ENCODE measurements around the gene RAPGEF3.
A peak's percentile ranks its signal among the peaks of the same experiment; 100 is the strongest.

Gene RAPGEF3

DNA sequence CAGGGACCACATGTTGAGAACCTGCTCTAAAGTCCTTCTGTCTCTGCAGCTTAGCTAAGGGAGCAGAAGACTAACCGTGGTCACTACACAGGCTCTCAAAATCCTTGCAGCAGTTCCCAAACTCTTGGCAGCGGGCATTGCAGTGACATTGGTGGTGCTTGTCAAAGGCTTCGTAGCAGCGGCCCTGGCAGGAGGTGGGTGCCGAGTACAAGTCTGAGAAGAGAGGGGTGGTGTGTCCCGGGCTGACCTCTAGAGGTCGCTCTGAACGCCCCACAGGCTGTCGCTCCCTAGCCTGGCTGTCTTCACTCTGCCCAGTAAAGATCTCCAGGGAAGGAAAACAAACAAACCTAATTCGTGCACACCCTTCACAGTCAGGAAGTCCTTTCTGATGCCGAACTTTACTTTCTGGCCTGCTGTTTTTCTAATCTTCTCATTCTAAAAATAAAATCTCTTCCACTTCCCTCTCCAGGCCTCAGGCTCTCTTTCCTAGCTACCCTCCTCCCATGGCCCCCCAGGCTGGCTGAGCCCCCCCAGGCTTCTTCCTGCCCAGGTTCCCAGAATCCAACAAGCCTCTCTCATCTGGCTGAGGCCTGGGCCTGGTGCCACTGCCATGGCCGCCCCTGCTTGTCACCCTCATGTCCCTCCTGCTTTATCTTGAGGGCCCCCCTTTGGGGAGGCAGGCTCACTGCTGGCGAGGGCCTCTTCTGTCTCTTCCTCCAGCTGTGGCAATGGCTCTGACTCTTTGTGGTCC, 41.1 kb downstream of the RAPGEF3 start:
- peak; percentile 26 to 54 for DNase-seq

DNA sequence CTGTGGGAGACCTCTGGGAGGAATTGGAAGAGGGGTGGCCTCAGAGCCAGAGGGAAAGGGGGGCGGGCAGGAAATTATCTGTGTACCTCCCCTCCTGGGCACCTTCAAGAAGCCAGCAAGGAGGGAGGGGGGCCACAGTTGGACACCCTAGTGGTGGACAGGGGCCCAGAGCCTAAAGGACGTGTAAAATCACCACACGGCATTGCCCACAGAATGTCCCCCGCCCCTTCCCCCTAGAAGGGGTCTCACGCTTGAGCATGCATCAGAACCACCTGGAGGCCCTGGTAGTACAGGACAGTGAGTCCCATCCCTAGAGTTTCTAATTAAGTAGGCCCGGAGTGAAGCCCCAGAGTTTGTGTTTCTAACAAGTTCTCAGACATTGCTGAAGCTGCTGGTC, 41.6 kb downstream of the RAPGEF3 start:
- no peak for DNase-seq

DNA sequence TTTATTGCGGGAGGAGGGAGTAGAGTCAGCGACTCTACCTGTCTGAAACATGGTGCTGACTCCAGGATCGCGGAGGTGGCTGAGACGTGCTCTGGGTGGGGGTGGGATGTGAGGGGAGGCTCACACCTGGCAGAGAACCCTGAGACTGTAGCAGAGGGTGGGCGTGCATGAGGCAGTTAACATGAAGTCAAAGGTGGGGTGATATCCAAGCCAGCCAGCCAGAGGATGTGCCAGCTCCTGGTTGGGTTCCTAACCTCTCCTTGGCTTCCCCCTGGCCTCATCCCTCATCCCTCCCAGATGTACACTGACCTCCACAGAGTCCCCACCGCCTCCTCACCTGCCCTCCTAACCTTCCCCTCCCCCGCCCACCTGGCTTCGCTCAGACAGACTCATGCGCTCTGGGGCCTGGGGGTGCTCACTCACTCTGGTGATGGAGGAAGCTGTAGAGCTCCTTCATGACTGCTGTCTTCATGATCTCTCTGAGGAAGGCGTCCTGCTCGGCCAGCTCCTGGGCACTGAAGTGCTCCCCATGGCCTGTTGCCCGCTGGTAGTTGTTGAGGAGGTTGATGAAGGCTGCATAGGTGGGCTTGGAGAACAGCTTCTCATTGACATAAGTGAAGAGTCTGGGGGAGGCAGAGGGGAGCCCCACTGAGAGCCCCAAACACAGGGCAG, 42.7 kb downstream of the RAPGEF3 start:
- no peak for DNase-seq

DNA sequence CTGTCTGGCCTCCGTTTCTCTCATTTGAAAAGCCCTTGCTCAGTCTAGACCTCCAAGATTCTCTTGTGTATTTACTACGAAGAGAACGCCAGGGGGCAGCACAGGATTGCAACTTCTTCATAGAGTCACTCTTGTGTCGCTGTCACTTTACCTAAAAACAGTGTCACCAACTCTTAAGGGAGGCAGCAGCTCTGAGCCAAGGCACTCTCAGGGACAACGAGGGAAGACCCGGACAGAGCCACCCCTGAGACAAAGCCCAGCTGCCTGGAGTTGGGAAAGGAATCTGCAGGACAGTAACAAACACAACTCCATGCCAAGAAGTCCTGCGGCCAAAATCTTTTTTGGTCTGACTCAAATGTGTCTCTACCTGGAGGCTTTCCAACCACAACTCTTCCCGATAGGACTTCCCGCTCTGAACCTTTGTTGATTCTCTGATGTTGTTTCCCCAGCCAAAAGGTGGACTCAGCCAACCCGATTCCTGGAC, 43.2 kb downstream of the RAPGEF3 start:
- DNase-seq = peak; percentile 73 to 74

DNA sequence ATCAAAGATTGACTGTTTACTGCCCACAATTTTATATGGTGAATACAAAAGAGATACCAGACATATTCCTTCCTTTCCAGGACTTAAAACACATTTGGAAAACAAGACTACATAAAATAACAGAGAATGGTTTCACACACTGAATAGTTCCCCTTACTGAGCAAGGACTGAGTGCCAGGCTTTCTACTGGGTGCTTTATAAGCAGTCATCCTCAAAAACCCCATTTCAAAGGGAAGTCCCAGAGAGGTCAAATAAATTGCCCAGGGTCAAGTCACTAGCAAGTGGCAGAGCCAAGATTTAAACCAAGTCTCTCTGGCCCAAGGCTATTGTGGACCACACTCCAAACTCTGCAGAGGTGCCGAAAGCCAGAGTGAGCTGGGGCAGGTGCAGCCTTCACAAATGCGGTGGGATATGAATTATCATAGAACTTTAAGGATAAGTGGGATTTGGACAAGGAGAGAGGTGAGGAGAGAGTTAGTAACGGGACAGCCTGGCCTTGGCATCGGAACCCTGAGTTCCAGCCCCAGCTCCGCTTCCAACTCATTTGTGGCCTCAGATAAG, 43.8 kb downstream of the RAPGEF3 start:
- no peak for DNase-seq

DNA sequence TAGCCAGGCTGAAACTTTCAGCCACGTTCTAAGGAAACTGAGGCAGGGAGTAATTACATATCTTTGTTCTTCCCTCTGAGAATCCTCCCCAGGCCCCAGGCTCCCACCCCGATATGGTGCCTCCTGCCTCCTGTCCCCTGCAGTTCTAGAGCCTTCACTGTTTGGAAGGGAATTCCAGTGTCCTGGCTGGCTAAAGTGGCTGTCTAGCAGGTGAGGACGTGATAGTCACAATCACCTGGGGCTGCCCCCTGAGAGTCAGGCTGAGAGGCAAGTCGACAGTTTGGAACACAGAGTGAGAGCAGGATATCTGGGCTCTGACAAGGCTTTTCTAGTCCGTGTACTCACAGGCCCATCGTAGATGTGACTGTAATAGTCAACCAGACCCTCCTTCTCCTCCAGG, 46.5 kb downstream of the RAPGEF3 start:
- no peak for DNase-seq

DNA sequence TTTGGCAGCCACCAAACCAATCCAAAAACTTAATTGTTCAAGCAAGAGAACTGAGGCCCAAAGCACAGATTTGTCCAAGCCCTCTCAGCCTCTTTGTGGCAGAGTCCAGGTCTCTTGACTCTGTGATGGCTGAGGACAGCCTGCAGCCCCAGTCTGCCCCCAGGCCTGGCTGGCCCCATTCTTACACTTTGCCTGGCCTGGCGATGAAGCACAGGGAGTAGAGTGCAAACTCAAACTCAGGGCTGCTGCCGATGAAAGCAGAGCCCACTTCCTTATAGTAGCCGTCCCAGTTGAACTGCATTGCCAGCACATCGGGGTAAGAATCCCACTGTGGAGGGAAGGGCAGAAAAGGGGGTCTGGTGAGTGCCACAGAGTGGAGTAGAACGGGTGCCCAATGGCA, 47.2 kb downstream of the RAPGEF3 start:
- DNase-seq = no peak

DNA sequence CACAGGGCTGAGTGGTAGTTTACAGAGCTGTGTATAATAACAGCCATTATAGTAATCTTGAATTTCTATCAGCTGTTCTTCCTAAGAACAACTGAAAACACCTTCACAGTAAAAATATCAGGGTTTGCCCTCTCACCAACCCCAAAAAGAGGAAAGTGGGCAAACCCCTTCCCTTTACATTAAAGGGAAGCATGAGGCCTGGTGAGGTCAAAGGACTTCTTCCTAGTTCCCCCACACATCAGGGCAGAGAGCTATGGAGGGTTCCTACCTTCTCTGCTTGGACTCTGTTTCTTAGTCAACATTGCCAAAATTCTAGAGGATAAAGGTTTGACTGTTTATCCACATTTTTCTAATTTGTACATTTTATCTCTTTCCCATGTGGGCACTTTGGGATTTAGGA, 48.4 kb downstream of the RAPGEF3 start:
- DNase-seq = no peak

DNA sequence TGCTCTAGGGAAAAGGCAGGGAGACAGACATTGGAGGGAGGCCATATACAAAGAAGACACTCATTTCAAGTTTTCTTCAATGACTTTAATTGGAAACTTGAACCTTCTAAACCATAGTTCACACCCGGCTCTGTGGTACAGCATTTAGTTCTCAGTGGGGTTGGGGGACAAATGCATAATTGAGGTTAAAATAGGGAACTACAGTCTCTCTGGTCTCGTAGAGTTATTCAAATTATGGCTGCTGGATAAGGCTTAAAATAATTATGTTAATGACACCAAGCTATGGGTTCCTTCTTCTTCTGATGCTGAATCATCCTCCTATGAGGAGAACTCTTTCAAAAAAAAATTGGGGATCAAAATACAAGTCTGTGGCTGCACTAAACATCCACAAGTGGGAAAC, 49.0 kb downstream of the RAPGEF3 start:
- no peak for DNase-seq

DNA sequence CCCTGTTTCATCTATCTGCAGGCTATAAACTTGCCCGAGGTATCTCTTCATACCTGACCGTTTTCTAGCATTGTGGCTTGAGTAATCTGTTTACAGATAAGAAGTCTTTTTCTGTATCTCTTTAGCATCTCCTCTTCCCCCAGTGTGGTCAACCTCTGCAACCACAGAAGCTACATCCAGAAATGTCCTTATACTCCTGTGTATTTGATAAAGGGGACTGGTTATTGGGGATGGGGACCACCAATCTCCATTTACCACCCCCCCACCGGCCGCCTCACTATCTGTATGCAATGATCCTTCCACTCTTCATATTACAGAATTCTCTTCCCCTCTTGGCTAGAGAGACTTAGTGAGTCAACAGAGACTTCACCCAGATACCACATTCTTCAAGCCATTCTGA, 49.4 kb downstream of the RAPGEF3 start:
- no peak for DNase-seq

DNA sequence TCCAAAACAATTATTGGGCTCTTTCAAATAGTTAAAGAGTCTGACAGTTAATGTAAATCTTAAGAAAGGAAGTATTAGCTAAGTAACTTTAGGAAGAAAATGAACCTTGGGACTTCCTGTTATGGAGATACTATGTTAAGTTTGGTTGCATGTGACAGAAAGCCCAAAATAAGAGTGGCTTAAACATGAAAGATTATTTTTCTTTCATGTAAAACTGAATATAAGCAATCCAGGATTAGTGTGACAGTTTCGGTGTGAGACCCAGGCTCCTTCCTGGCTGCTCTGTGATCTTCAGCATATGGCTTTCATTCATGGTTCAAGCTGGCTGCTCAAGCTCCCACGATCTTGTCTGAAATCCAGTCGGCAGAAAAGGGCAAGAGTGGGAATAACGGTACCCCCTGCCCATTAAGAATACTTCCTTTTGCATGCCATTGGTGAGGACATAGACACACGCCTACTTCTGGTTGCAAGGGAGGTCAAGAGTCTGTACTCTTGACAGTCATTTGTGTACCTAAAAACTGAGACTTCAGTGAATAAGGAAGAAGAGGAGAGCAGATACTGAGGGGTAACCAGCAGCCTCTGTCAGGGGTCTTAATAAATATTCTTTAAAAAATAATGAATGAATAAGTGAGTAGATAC, 50.7 kb downstream of the RAPGEF3 start:
- no peak for DNase-seq

DNA sequence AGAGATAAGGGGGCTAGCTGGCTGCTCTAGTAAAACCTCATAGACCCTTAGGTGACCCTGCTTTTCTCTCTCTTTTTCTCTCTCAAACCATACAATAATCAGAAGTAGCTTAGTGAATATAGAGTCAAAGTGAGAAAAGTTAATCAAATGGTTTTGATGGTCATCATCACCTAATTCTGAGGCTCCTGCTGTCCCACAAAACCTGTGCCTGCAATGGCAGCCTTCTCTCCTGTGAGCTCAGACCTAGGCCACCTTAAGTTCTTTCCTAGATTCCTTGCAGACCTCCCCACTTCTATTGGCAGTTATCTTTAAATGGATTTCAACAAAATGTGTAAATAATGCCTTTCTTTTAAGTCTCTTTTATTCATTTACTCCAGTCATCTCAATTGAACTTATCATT, 51.3 kb downstream of the RAPGEF3 start:
- no peak for DNase-seq

DNA sequence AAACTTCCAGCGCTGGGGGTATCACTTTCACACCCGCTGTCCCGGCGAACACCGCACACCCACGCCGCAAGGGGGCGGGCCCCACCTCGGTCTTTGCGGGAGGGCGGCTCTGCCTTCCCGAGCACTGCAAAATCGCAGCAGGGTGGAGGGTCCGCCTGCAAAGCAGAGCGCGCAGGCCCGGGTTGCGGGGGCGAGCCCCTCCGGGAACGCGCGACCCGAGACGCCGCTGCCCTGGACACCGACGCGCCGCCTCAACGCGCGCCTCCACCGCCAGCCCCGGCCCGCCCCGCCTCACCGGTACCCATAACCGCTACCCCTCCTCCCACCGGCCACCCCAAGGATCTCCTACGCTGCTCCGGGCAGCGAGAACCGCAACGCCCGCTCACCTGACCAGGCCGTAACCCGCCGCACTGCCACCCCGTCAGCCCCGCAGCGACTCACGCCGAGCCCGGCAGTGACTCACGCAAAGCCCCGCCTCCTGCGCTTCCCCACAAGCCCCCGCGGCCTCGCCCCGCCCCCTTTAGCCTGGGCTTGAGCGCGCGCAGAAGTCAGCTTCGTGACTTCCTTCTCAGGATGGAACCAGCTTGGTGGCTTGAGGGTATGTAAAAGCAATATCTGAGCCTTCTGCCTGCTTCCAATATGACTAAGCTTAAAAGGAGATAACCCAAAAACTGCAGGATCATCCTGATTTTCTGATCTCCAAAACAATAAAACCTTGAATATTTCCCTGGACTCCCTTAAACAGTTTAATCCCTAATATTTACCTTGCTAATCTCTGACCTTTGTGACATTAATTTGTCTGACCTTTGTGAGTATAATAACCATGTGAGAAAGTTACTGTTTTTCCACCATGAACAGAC, 52.9 kb downstream of the RAPGEF3 start, which contains the start of gene RPAP3:
Gene RPAP3, minus strand, starts transcription at position 465 of the 860 bp plus-strand sequence. CDS start 3,190 bp downstream, outside the sequence.
- DNase-seq = peak; percentile 84 to 89

DNA sequence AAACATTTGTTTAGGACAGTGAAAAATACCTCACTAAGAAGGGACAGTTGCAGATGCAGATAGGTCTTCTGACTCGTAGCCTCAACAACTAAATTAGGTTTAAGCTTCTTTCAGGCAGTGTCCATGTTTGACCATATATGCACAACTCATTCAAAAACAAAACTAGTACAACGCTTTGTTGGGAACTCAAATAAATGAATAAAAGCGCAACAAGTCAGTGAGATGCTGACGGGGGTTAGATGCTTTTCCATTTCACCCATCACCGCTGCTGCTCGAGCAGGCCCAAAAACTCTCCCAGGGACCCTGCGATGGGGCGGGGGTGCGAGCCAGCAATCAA, 53.5 kb downstream of the RAPGEF3 start:
- DNase-seq = no peak

DNA sequence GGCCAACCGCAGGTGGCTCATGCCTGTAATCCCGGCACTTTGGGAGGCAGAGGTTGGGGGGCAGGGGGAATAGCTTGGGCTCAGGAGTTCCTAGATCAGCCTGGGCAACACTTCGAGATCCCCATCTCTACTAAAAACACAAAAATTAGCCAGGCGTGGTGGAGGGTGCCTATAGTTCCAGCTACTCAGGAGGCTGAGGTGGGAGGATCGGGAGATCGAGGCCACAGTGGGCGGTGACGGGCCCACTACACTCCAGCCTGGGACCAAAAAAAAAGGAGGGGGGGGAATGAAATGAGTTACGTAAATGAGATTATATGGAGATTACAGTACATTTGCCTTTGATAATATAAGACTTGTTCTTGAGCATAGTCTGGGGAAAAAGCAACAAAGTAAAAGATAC, 54.0 kb downstream of the RAPGEF3 start:
- DNase-seq = no peak

DNA sequence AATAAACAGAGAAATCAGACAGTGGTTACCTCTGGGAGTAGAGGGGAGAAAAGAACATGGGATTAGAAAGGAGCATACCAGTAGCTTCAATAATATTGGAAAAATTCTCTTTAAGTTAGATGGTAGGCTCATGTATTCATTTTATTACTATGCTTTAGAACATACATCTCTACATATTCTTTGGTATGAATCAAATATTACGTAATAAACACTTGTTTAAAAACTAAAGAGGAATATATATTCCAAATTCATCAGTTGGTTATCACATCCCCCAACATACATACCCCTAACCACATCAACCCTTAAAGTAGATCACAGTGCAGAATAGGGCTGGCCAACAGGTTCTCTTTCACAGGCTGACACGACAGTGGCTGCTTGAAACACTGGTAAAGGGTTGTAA, 58.4 kb downstream of the RAPGEF3 start:
- DNase-seq = no peak

DNA sequence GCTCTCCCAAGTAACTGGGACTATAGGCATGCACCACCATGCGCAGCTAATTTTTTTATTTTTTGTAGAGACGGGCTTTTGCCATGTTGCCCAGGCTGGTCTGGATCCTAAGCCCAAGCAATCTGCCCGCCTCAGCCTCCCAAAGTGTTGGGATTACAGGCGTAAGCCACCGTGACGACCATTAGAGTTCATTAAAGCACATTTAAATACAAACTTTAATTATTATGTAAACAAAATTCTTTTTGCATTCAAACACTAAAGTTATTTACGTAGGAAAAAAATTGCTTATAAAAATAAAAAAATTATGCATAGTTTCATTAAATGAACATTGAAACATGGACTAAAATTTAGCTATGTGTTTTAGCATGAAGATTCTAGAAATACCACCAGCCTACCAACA, 60.0 kb downstream of the RAPGEF3 start:
- no peak for DNase-seq

DNA sequence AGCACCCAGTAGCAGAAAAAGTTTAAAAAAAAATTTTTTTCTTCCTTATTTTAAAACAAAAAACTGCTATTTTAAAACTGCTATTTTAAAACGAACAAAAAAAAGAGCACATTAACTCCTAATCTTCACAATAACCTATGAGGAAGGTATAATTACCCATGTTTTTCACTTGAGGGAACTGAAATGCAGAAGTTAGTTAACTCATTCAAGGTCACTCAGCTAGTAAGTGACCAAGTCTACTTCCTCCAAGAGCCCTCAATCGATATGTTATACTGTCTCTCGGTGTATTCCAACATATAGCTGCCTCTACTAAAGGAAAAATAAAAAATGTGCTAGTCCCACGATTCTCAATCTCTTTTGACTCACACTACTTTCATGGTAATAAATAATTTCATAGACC, 60.6 kb downstream of the RAPGEF3 start:
- DNase-seq = no peak

DNA sequence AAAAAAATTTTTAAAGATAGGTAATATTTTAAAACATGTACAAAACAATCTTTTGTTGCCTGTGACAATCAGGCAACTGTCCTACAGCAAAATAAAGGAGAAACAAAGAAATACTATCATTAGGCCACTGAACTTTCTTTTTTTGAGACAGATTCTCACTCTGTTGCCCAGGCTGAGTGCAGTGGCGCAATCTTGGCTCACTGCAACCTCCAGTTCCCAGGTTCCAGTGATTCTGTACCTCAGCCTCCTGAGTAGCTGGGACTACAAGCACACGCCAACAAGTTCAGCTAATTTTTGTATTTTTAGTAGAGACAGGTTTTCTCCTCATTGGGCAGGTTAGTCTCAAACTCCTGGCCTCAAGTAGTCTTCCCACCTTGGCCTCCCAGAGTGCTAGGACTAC, 69.5 kb downstream of the RAPGEF3 start:
- DNase-seq = no peak

DNA sequence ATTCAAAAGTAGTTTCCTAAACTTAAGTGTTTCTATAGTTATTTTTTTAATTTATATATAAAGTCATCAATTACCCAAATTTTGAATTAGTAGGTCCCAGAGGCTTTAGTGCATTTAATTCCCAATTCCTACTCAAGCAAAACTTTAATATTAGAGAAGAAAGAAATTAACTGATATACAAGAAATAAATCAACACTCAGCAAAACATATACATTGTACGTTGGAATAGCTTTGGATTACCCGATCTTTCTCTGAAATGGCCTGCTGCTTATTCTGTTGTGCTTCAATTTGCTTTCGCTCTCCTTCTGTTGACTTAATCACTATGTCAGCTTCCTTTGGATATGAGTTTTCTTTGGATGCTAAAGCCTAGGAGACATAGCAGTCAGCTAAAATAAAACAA, 71.0 kb downstream of the RAPGEF3 start:
- DNase-seq = no peak

DNA sequence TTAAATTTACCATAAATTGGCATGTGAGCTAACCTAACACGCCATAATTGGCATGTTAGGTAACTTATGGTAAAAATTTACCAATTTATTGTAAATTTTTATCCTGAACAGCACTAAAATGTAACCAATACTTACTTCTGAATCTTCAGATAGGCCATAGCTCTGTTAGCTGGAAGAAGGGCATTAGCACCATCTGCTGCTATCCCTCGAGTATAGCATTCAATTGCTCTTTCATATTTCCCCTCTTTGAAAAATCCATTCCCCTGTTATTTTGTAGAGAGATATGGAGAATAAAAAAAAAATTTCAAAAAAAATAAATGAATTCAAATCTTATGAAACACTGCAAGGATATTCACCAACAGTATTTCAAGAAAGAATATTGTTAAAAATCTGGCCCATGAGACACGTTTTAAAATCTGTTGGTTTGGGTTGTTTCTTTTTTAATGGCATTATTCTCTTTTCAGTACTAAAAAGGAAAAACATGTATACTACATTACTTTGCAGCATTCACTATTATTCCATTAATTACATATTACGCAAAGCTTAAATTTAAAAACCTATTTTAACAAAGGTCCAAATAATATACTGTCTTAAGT, 71.9 kb downstream of the RAPGEF3 start:
- peak in 1 of 2 experiments; percentile 26 for DNase-seq

Data from NCI-H524 (cell line).